Measurements from ENCODE around the gene DOCK3.

The DOCK3 gene

GRCh38 chr3:51395493-51396213 is 720.9 kb downstream of the DOCK3 start:
- Histone ChIP-seq H3K9me3 (ENCODE audit: control insufficient read depth, insufficient read depth, low read length) (no peaks in the 10 kb centered on the region), H3K9me2 (replicated peaks; ENCODE audit: control insufficient read depth, low read length) (no peaks in the 10 kb centered on the region), H4K20me1 (ENCODE audit: control insufficient read depth, insufficient read depth, low read depth, low read length) (peaks cover 16% of the 10 kb centered on the region), H3K27ac (ENCODE audit: low read depth, low read length) (no peak overlapping the region), H3F3A (ENCODE audit: control insufficient read depth, insufficient read depth) (peaks cover 25% of the 10 kb centered on the region), H3K4me1 (ENCODE audit: control insufficient read depth, low read length) (peaks cover 29% of the 10 kb centered on the region), H3K4me3 (ENCODE audit: low read length) (no peak overlapping the region), H3K36me3 (ENCODE audit: control insufficient read depth, low read length) (peaks cover 87% of the 10 kb centered on the region), H3K79me2 (ENCODE audit: control insufficient read depth, low read length) (peaks cover 64% of the 10 kb centered on the region), H3K27me3 (ENCODE audit: control insufficient read depth, low read length) (no peaks in the 10 kb centered on the region), H3K4me2 (ENCODE audit: low read length) (0 out of 2 replicates have a peak overlapping the region, but pooled peaks have one; percentile 2)
- TF ChIP-seq EZH2phosphoT487 (IDR thresholded peaks at IDR 0.05; ENCODE audit: borderline replicate concordance, low read length) (no peak), CTCF (IDR thresholded peaks at IDR 0.05; ENCODE audit: low read depth, low read length, poor library complexity, severe bottlenecking) (no peak)

- peaks cover 27% of the 10 kb centered on the region for H3K4me1 ChIP-seq (ENCODE audit: control insufficient read depth, low read length)
- no peak overlapping the region for H3K4me2 ChIP-seq (ENCODE audit: low read length)
- no peaks in the 10 kb centered on the region for H3K9me3 ChIP-seq (ENCODE audit: control insufficient read depth, insufficient read depth, low read length)
- H4K20me1 ChIP-seq (ENCODE audit: control insufficient read depth, insufficient read depth, low read depth, low read length) = peaks cover 16% of the 10 kb centered on the region
- H3K36me3 ChIP-seq (ENCODE audit: control insufficient read depth, low read length) = peaks cover 90% of the 10 kb centered on the region
- no peaks in the 10 kb centered on the region for H3K27me3 ChIP-seq (ENCODE audit: control insufficient read depth, low read length)
- no peak for TF ChIP-seq EZH2phosphoT487 (IDR thresholded peaks at IDR 0.05; ENCODE audit: borderline replicate concordance, low read length)
- no peak for TF ChIP-seq CTCF (IDR thresholded peaks at IDR 0.05; ENCODE audit: low read depth, low read length, poor library complexity, severe bottlenecking)
- H3K79me2 ChIP-seq (ENCODE audit: control insufficient read depth, low read length) = peaks cover 60% of the 10 kb centered on the region
- peaks cover 24% of the 10 kb centered on the region for H3F3A ChIP-seq (ENCODE audit: control insufficient read depth, insufficient read depth)
- no peaks in the 10 kb centered on the region for H3K9me2 ChIP-seq (replicated peaks; ENCODE audit: control insufficient read depth, low read length)
- H3K4me3 ChIP-seq (ENCODE audit: low read length) = no peak overlapping the region
- H3K27ac ChIP-seq (ENCODE audit: low read depth, low read length) = no peak overlapping the region
These were observed 721.7 kb downstream of the DOCK3 start for GRCh38 chr3:51396401-51396800.

GRCh38 chr3:51397392-51397791 is 722.7 kb downstream of the DOCK3 start:
- Histone ChIP-seq H3K4me1 (ENCODE audit: control insufficient read depth, low read length) (peaks cover 21% of the 10 kb centered on the region), H3K4me3 (ENCODE audit: low read length) (no peak overlapping the region), H3K79me2 (ENCODE audit: control insufficient read depth, low read length) (peaks cover 50% of the 10 kb centered on the region), H3K9me2 (replicated peaks; ENCODE audit: control insufficient read depth, low read length) (no peaks in the 10 kb centered on the region), H3K27me3 (ENCODE audit: control insufficient read depth, low read length) (no peaks in the 10 kb centered on the region), H3K36me3 (ENCODE audit: control insufficient read depth, low read length) (peaks cover 90% of the 10 kb centered on the region), H3K9me3 (ENCODE audit: control insufficient read depth, insufficient read depth, low read length) (no peaks in the 10 kb centered on the region), H3K27ac (ENCODE audit: low read depth, low read length) (no peak overlapping the region), H3F3A (ENCODE audit: control insufficient read depth, insufficient read depth) (peaks cover 24% of the 10 kb centered on the region), H4K20me1 (ENCODE audit: control insufficient read depth, insufficient read depth, low read depth, low read length) (peaks cover 12% of the 10 kb centered on the region), H3K4me2 (ENCODE audit: low read length) (no peak overlapping the region)
- TF ChIP-seq CTCF (IDR thresholded peaks at IDR 0.05; ENCODE audit: low read depth, low read length, poor library complexity, severe bottlenecking) (no peak), EZH2phosphoT487 (IDR thresholded peaks at IDR 0.05; ENCODE audit: borderline replicate concordance, low read length) (no peak)

Measured in DOHH2 (cell line).